WTC11 (cell line): Measurements from ENCODE around the gene ANKRD18A. TPM values are rescaled to one million over a fixed set of nuclear protein-coding genes. Genes with fewer than 3 reads are reported as not detected.

Source experiments
- ATAC-seq: fragments of 200-7000 bp; cut with Tn5 transposase; 2 replicates; pipeline ENCODE4 v1.10.0; 2021; ENCODE audit warnings: mild to moderate bottlenecking, moderate library complexity
- CTCF ChIA-PET: fragments of 300-600 bp; sonication (Branson Sonifier 250); formaldehyde crosslinking; loops from one replicate; lab custom pipeline; 2021; ENCODE audit warnings: antibody characterized with exemption; lab: Charles Lee
- POLR2A ChIA-PET: fragments of 350-600 bp; sonication (Branson Sonifier 250); formaldehyde crosslinking; loops from one replicate; lab custom pipeline; 2021; ENCODE audit warnings: antibody characterized with exemption; lab: Charles Lee
- DNase-seq: peaks from one replicate; pipeline ENCODE4 v3.0.0; 2021; ENCODE audit warnings: low spot score
- H3K27ac Mint-ChIP-seq: 2 replicates; pipeline ENCODE4 v1.8.0; 2021; ENCODE audit warnings: mixed read lengths
- H3K27me3 Mint-ChIP-seq: 2 replicates; pipeline ENCODE4 v1.8.0; 2021; ENCODE audit warnings: low read depth, mild to moderate bottlenecking, moderate library complexity, mixed read lengths
- H3K36me3 Mint-ChIP-seq: 2 replicates; pipeline ENCODE4 v1.8.0; 2021; ENCODE audit warnings: mixed read lengths
- H3K4me1 Mint-ChIP-seq: 2 replicates; pipeline ENCODE4 v1.8.0; 2022; ENCODE audit warnings: mixed read lengths
- H3K4me3 Mint-ChIP-seq: 2 replicates; pipeline ENCODE4 v1.8.0; 2021; ENCODE audit warnings: mild to moderate bottlenecking, moderate library complexity, mixed read lengths
- H3K9me3 Mint-ChIP-seq: 2 replicates; pipeline ENCODE4 v1.8.0; 2021; ENCODE audit warnings: mixed read lengths
- CREB1 ChIP-seq: sonication (generic); formaldehyde crosslinking; IDR thresholded peaks from 2 replicates; pipeline ENCODE4 v1.8.0; 2023; ENCODE audit warnings: mild to moderate bottlenecking, missing genetic modification reagents
- ELF4 ChIP-seq: sonication (generic); formaldehyde crosslinking; IDR thresholded peaks from 2 replicates; pipeline ENCODE4 v1.8.1; 2022; ENCODE audit warnings: low read depth, mild to moderate bottlenecking, moderate library complexity, missing genetic modification reagents
- JAZF1 ChIP-seq: fragments of 250-450 bp; sonication (Bioruptor Pico); IDR thresholded peaks from 2 replicates; pipeline ENCODE4 v1.9.0; 2021; ENCODE audit warnings: moderate library complexity, mild to moderate bottlenecking, inconsistent platforms
- NFE2L1 ChIP-seq: sonication (generic); formaldehyde crosslinking; IDR thresholded peaks from 2 replicates; pipeline ENCODE4 v1.8.1; 2023; ENCODE audit warnings: missing genetic modification reagents
- PRRX2 ChIP-seq: fragments of 250-450 bp; sonication (Bioruptor Pico); IDR thresholded peaks from 2 replicates; pipeline ENCODE4 v1.8.0; 2021; ENCODE audit warnings: mild to moderate bottlenecking
- RORB ChIP-seq: fragments of 250-450 bp; sonication (Bioruptor Pico); IDR thresholded peaks from 2 replicates; pipeline ENCODE4 v1.9.0; 2021; ENCODE audit warnings: mild to moderate bottlenecking
- TP53 ChIP-seq: sonication (generic); formaldehyde crosslinking; IDR thresholded peaks from 2 replicates; pipeline ENCODE4 v1.8.1; 2023; ENCODE audit warnings: mild to moderate bottlenecking, missing genetic modification reagents
- total RNA-seq: library from RNA; stranded (reverse); gene quantifications from 3 replicates; pipeline ENCODE4 v1.2.3, GENCODE V29; 2021
- TF ChIP-seq, protein P1 (sequence below): sonication (generic); formaldehyde crosslinking; IDR thresholded peaks from 2 replicates; pipeline ENCODE4 v1.8.1; 2023; ENCODE audit warnings: mild to moderate bottlenecking, moderate library complexity, missing genetic modification reagents
- TF ChIP-seq, protein P2 (sequence below): sonication (generic); formaldehyde crosslinking; IDR thresholded peaks from 2 replicates; pipeline ENCODE4 v1.8.1; 2022; ENCODE audit warnings: mild to moderate bottlenecking, moderate library complexity, missing genetic modification reagents
- TF ChIP-seq, protein P3 (sequence below): sonication (generic); formaldehyde crosslinking; IDR thresholded peaks from 2 replicates; pipeline ENCODE4 v1.8.1; 2023; ENCODE audit warnings: mild to moderate bottlenecking, missing genetic modification reagents
- TF ChIP-seq, protein P4 (sequence below): sonication (generic); formaldehyde crosslinking; IDR thresholded peaks from 2 replicates; pipeline ENCODE4 v1.8.0; 2023; ENCODE audit warnings: missing genetic modification reagents, mild to moderate bottlenecking, borderline replicate concordance
- TF ChIP-seq, protein P5 (sequence below): fragments of 250-450 bp; sonication (Bioruptor Pico); IDR thresholded peaks from 2 replicates; pipeline ENCODE4 v1.9.0; 2021; ENCODE audit warnings: mild to moderate bottlenecking
- TF ChIP-seq, protein P6 (sequence below): fragments of 250-450 bp; sonication (Bioruptor Pico); IDR thresholded peaks from 2 replicates; pipeline ENCODE4 v2.1.2; 2022; ENCODE audit warnings: mild to moderate bottlenecking, moderate library complexity
- TF ChIP-seq, protein P7 (sequence below): fragments of 250-450 bp; sonication (Bioruptor Pico); conservative IDR thresholded peaks from 2 replicates; pipeline ENCODE4 v1.9.0; 2021; ENCODE audit warnings: mild to moderate bottlenecking

Gene ANKRD18A
- total RNA-seq, 1 experiment from 2014 or later: 15.7 TPM

DNA sequence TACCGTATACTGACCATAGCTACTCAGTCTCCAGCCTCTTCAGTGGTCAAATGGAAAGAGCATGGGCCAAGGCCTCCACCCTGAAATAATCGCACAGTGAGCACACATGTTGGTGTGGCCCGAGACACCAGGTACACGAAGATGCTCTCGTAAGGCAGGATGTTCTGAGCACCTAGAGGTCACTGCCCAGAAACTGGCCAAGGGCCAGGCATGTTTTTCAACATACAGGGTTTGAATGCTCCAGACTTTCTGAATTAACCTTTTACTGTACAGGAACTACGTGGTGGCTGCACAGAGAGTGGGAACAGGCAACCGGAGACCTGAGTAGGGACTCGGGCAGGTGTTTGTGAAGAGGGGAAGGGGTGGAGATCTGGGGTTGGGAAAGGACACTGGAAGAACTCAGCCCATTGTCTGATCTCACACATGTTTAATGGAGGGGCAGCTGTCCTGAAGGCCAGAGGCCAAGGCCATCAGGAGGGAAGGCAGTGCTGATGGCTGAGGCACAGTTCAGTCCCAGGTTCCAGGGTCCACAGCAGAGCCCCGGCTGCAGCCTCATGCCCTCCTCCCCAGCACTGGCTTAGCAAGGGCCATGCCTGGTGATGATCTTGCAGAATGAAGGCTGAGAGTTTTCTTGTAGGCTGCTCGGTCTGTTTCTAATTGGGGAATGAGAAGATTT is 48.5 kb upstream of the ANKRD18A start:
- no peaks in the 10 kb centered on the region for H3K9me3 Mint-ChIP-seq
- ATAC-seq (no peak), DNase-seq (no peak)
- no peak overlapping the region for H3K4me3 Mint-ChIP-seq
- TF ChIP-seq, protein P1, sequence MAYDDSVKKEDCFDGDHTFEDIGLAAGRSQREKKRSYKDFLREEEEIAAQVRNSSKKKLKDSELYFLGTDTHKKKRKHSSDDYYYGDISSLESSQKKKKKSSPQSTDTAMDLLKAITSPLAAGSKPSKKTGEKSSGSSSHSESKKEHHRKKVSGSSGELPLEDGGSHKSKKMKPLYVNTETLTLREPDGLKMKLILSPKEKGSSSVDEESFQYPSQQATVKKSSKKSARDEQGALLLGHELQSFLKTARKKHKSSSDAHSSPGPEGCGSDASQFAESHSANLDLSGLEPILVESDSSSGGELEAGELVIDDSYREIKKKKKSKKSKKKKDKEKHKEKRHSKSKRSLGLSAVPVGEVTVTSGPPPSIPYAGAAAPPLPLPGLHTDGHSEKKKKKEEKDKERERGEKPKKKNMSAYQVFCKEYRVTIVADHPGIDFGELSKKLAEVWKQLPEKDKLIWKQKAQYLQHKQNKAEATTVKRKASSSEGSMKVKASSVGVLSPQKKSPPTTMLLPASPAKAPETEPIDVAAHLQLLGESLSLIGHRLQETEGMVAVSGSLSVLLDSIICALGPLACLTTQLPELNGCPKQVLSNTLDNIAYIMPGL (CRISPR knock-in tag): no peak
- TF ChIP-seq JAZF1 (CRISPR knock-in tag): no peak
- no peak for TF ChIP-seq RORB (CRISPR knock-in tag)
- no peak for TF ChIP-seq PRRX2 (CRISPR knock-in tag)
- TF ChIP-seq, protein P2, sequence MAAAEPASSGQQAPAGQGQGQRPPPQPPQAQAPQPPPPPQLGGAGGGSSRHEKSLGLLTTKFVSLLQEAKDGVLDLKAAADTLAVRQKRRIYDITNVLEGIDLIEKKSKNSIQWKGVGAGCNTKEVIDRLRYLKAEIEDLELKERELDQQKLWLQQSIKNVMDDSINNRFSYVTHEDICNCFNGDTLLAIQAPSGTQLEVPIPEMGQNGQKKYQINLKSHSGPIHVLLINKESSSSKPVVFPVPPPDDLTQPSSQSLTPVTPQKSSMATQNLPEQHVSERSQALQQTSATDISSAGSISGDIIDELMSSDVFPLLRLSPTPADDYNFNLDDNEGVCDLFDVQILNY: no peak
- TF ChIP-seq, protein P3, sequence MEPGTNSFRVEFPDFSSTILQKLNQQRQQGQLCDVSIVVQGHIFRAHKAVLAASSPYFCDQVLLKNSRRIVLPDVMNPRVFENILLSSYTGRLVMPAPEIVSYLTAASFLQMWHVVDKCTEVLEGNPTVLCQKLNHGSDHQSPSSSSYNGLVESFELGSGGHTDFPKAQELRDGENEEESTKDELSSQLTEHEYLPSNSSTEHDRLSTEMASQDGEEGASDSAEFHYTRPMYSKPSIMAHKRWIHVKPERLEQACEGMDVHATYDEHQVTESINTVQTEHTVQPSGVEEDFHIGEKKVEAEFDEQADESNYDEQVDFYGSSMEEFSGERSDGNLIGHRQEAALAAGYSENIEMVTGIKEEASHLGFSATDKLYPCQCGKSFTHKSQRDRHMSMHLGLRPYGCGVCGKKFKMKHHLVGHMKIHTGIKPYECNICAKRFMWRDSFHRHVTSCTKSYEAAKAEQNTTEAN (CRISPR knock-in tag): no peak
- TF ChIP-seq, protein P4, sequence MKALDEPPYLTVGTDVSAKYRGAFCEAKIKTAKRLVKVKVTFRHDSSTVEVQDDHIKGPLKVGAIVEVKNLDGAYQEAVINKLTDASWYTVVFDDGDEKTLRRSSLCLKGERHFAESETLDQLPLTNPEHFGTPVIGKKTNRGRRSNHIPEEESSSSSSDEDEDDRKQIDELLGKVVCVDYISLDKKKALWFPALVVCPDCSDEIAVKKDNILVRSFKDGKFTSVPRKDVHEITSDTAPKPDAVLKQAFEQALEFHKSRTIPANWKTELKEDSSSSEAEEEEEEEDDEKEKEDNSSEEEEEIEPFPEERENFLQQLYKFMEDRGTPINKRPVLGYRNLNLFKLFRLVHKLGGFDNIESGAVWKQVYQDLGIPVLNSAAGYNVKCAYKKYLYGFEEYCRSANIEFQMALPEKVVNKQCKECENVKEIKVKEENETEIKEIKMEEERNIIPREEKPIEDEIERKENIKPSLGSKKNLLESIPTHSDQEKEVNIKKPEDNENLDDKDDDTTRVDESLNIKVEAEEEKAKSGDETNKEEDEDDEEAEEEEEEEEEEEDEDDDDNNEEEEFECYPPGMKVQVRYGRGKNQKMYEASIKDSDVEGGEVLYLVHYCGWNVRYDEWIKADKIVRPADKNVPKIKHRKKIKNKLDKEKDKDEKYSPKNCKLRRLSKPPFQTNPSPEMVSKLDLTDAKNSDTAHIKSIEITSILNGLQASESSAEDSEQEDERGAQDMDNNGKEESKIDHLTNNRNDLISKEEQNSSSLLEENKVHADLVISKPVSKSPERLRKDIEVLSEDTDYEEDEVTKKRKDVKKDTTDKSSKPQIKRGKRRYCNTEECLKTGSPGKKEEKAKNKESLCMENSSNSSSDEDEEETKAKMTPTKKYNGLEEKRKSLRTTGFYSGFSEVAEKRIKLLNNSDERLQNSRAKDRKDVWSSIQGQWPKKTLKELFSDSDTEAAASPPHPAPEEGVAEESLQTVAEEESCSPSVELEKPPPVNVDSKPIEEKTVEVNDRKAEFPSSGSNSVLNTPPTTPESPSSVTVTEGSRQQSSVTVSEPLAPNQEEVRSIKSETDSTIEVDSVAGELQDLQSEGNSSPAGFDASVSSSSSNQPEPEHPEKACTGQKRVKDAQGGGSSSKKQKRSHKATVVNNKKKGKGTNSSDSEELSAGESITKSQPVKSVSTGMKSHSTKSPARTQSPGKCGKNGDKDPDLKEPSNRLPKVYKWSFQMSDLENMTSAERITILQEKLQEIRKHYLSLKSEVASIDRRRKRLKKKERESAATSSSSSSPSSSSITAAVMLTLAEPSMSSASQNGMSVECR (CRISPR knock-in tag): no peak
- TF ChIP-seq TP53 (CRISPR knock-in tag): no peak
- TF ChIP-seq, protein P5, sequence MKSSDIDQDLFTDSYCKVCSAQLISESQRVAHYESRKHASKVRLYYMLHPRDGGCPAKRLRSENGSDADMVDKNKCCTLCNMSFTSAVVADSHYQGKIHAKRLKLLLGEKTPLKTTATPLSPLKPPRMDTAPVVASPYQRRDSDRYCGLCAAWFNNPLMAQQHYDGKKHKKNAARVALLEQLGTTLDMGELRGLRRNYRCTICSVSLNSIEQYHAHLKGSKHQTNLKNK (CRISPR knock-in tag): no peak
- H3K36me3 Mint-ChIP-seq: no peaks in the 10 kb centered on the region
- no peaks in the 10 kb centered on the region for H3K27me3 Mint-ChIP-seq
- ChIA-PET CTCF (no interaction called here), POLR2A (no interaction called here)
- no peak overlapping the region for H3K27ac Mint-ChIP-seq
- peaks cover 29% of the 10 kb centered on the region for H3K4me1 Mint-ChIP-seq

DNA sequence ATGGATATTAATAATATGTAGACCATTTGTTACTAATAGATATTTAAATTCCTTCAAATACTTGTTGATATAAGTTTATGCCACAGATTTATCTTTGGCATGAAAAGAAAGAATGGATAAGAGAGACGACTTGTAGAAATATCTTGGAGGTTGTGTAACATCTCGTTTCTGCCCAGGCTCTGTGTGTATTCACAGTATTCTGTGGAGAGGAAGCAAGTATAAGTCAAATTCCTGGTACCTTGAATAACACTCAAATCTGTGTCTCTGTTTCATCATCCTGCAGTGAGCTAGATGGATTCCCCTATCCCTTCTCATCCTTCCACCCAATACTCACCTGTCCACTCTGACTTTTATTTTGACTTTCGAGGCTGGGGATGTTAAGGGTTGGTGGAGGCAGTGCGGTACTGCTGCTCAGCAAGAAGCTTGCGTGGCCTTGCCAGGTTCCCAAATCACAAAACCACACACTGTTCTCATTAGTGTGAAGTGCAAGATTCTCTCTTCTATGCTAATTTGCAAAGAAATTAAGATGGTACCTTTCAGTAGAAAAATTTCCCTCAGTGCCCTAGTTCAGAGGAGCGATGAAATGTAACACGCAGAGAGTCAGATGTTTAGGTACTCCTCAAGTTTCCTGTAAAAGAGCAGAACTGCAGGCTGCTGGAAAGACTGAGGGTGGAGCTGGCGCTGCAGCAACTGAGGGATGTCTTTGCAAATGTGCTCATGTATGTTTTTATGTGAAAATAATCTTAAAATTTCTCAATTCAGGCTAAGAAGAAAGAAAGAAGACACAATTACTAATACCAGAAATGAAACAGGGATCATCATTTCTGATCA is 42.6 kb upstream of the ANKRD18A start:
- Mint-ChIP-seq H3K4me1 (peaks cover 13% of the 10 kb centered on the region), H3K27me3 (no peaks in the 10 kb centered on the region), H3K9me3 (no peaks in the 10 kb centered on the region), H3K27ac (no peak overlapping the region), H3K36me3 (no peaks in the 10 kb centered on the region), H3K4me3 (no peak overlapping the region)
- ChIA-PET POLR2A (interaction anchor here (0.6 kb wide), 1 partner anchor 45 kb away, joined by 3 read pairs; no protein-coding TSS in a partner anchor), CTCF (interaction anchor here (0.8 to 1.6 kb wide), 6 partner anchors 9 to 246 kb away, joined by 3 to 9 read pairs (median 5); no protein-coding TSS in a partner anchor)
- DNase-seq (peak; percentile 31), ATAC-seq (peak; percentile 81)
- TF ChIP-seq CREB1 (CRISPR knock-in tag): no peak
- TF ChIP-seq, protein P6, sequence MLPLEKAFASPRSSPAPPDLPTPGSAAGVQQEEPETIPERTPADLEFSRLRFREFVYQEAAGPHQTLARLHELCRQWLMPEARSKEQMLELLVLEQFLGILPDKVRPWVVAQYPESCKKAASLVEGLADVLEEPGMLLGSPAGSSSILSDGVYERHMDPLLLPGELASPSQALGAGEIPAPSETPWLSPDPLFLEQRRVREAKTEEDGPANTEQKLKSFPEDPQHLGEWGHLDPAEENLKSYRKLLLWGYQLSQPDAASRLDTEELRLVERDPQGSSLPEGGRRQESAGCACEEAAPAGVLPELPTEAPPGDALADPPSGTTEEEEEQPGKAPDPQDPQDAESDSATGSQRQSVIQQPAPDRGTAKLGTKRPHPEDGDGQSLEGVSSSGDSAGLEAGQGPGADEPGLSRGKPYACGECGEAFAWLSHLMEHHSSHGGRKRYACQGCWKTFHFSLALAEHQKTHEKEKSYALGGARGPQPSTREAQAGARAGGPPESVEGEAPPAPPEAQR (CRISPR knock-in tag): no peak
- TF ChIP-seq, protein P7, sequence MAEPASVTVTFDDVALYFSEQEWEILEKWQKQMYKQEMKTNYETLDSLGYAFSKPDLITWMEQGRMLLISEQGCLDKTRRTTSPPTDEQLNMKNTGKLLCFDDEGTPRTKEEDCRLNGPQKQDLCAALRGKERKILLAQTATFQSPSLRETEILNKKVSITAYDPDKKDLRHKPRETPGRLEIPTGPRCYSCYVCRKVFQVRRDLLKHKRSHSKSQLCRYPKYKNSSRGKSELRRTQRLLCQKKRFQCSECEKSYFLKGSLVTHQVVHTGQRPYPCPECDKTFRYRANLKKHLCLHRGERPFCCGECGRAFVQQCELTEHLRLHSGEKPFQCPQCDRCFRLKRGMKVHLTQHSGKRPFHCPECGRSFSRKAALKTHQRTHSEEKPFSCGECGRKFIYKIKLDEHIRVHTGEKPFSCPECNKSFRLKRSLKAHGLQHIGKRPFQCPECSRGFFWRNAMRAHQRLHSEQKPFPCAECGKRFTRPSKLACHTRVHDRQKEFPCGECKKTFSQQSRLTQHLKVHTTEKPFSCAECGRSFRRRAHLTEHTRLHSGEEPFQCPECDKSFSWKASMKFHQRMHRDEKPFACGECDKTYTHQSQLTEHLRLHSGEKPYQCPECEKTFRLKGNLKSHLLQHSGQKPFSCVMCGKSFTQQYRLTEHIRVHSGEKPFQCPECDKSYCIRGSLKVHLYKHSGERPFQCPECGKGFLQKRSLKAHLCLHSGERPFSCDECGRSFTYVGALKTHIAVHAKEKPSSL (CRISPR knock-in tag): no peak
- TF ChIP-seq, protein P1 (CRISPR knock-in tag): no peak
- no peak for TF ChIP-seq ELF4 (CRISPR knock-in tag)
- TF ChIP-seq RORB (CRISPR knock-in tag): no peak
- TF ChIP-seq NFE2L1: no peak
